Activated CD8-positive, alpha-beta memory T cell treated with anti-CD3 and anti-CD28 coated beads, Interleukin-2, amount 50 U/mL, for 24 hours (primary cell): Measurements from ENCODE around the gene ZNF441.
"Not testable (repeated sequence)": the region's sequence is repeated elsewhere in the genome, so short reads cannot be mapped to it uniquely, and the experiment has no call there.

Experiments
- DNase-seq: peaks from one replicate; pipeline ENCODE4 v3.0.0-alpha.2; 2020; ENCODE audit errors: extremely low read depth

Gene ZNF441

DNA sequence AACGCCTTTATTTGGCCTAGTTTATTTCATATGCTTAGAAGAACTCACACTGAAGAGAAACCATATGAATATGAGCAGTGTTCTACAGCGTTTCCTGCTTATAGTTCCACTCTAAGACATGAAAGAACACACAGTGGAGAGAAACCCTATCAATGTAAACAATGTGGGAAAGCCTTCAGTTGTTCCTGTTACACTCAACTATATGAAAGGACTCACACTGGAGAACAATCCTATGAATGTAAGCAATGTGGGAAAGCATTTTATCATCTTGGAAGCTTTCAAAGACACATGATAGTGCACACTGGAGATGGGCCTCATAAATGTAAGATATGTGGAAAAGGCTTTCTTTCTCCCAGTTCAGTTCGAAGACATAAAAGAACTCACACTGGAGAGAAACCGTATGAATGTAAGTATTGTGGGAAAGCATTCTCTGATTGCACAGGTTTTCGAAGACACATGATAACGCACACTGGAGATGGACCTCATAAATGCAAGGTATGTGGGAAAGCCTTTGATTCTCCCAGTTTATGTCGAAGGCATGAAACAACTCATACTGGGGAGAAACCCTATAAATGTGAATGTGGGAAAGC is 13.7 kb downstream of the ZNF441 start:
- no peak for DNase-seq

DNA sequence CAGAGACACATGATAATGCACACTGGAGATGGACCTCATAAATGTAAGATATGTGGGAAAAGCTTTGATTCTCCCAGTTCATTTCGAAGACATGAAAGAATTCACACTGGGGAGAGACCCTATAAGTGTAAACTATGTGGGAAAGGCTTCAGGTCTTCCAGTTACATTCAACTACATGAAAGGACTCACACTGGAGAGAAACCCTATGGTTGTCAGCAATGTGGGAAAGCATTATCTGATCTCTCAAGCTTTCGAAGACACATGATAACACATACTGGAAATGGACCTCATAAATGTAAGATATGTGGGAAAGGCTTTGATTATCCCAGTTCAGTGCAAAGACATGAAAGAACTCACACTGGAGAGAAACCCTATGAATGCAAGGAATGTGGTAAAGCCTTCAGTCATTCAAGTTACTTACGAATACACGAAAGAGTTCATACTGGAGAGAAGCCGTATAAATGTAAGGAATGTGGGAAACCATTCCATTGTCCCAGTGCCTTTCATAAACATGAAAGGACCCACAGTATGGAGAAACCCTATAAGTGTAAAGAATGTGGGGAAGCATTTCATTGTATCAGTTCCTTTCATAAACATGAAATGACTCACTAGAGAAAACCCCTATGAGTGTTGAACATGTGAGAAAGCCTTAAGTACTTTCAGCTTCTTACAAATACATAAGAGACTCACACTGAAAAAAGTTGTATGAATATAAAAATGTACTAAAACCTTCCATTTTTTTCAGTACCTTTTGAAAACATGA is 14.7 kb downstream of the ZNF441 start:
- DNase-seq, result no peak

DNA sequence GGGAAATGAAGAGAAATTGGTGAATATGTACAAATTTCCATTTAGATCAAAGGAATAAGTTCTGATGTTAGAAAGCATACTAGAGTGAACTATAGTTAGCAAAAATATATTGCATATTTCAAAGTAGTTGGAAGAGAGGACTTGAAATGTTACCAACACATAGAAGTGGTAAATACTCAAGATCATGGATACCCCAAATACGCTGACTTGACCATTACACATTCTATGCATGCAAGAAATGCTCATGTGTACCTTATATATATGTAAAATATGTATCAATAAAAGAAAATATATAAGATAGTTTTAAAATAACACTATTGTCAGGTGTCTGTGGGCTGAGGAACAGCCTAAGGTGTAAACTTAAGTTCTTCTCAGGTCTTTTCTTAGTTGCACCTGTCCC is 17.0 kb downstream of the ZNF441 start:
- DNase-seq, result no peak

DNA sequence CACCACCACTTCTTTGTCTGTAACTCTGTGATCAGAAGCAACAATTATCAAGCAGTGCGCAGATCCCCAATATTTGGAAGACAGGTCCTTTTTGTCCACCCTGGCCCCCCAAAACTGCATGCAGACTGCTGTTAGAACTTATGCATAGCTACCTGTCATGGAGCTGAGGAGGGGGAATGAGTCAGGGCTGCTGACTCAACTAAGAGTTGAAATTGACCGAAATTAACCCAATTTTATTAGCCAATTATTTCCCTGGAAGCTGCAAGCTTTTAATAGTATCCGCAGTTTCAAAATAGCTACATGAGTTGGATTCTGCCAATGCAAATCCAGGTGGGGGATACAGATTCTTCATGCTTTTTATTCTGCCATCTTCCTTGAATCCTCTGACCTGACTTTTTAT is 17.6 kb downstream of the ZNF441 start:
- no peak for DNase-seq

DNA sequence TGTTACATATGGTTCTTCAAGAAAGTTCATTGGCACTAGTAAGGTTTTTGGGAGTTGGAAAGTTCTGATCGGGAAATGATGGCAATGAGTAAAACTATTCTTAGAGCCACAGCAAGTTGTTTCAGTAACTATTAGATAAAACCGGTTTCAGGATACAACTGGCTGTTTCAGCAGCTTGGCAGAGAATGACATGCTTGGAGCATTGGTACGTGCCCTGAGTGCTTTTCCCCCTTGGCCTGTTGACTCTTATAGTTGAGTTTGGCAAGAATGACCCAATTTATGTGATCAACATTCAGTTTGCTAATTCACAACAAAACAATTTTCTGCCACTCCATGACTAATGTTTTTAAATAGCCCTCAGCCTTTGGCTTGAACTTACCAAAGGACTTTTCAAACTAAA is 20.7 kb downstream of the ZNF441 start:
- no peak for DNase-seq

DNA sequence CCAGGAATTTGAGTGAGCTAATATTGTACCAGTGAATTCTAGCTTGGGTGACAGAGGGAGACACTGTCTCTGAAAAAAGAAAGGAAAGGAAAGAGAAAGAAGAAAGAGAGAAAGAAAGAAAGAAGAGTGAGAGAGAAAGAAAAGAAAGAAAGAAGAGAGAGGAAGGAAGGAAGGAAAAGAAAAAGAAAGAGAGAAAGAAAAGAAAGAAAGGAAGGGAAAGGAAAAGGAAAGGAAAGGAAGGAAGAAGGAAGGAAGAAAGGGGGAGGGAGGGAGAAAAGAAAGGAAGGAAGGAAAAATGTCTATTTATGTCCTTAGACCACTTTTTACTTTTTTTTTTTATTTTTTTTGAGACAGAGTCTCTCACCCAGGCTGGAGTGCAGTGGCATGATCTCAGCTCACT is 26.1 kb downstream of the ZNF441 start:
- no peak for DNase-seq

DNA sequence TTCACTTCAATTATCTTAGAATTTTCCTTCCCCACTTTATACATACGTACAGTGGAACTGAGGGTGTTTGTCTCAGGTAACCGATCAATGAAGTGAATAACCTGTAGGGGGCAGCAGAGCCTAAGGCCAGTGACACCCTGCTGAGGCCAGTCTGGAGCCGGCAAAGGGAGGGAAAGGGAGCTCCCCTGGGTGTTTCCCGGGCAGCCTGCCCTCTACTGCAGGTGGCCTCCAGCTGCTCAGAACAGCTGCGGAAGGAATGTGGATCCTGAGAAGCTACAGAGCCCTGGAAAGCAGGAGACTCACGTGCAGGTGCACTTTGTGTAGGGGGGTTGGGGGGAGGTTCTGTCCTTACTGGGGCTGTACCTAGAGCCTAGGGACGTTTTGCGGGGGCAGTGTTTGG is 30.7 kb downstream of the ZNF441 start:
- DNase-seq, result no peak

DNA sequence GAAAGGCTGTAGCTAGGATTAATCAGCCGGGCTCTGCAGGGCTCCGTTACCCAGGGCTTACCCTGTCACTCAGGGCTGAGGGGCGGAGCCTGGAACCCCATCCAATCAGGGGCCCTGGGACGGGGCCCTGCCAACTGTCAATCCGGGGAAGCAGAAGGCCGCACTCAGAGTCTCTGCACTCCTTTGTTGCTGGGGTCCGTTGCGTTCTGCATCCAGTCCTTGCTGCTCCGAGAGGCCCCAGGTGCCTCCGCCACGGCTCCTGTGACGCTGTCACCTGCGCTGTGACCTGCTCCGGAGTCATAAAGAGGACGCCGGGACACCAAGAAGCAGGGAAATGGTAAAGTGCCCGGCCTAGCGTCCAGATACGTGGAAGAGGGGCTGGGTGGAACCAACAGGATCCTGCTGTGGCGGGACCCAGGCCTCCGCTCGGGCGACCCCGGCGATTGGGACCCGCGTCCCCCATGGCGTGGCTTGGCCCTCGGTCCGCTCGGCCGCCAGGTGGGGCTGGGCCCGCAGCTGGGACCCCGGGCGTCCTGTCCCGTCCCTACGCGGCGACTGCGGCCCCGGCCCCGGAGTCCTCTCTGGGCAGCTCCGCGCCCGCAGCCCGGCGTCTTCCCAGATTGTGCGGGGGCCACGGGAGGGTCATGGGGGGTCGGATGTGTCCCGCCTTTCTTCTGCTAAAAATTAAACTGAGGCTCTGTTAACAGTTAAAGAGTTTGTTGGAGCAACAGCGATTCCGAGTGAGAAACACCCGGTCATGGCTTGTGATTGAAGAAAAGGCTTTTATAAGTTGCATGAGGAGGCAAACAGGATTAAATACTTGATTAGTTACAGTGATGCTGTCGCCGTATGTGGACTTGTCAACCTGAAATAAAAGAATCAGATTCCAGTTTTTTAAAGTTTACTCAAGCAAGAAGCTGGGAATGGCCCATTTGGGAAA is 31.9 kb downstream of the ZNF441 start, which contains the start of gene ZNF491:
ZNF491 (plus strand) TSS at position 133 of the 940 bp plus-strand sequence. CDS start 7,431 bp downstream, outside the sequence.
- peak; percentile 67 for DNase-seq

DNA sequence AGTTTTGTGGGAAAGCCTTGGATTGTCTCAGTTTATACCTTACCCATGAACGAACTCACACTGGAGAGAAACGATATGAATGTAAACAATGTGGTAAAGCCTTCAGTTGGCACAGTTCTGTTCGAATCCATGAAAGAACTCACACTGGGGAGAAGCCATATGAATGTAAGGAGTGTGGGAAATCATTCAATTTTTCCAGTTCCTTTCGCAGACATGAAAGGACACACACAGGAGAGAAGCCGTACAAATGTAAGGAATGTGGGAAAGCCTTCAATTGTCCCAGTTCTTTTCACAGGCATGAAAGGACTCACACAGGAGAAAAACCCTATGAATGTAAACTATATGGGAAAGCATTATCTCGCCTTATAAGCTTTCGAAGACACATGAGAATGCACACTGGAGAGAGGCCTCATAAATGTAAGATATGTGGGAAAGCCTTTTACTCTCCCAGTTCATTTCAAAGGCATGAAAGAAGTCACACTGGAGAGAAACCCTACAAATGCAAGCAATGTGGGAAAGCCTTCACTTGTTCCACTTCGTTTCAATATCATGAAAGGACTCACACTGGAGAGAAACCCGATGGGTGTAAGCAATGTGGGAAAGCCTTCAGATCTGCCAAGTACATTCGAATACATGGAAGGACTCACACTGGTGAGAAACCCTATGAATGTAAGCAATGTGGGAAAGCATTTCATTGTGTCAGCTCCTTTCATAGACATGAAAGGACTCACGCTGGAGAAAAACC is 39.7 kb downstream of the ZNF441 start:
- DNase-seq, result no peak

DNA sequence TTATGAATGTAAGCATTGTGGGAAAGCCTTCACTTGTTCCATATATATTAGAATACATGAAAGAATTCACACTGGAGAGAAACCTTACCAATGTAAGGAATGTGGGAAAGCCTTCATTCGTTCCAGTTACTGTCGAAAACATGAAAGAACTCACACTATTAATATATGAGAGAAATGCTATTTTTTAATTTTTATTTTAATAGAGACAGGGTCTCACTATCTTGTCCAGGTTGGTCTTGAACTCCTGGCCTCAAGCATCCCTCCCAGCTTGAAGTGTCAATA is 40.2 kb downstream of the ZNF441 start:
- no peak for DNase-seq

DNA sequence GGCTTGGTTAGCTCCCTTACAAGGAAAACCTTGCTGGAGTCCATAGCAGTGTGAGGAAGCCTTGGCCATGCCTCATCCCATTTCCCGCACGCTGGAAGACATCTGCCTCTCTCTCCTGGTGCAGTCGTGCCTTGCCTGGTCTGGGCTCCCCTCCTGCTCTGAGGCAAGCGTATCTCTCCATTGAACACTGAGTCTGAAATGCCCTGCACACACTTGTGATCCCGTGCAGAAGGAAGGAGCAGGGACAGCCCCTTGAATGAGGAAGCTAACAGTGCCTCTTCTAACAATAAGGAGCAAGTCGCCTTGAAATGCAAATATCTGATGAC is 46.9 kb downstream of the ZNF441 start:
- no peak for DNase-seq

DNA sequence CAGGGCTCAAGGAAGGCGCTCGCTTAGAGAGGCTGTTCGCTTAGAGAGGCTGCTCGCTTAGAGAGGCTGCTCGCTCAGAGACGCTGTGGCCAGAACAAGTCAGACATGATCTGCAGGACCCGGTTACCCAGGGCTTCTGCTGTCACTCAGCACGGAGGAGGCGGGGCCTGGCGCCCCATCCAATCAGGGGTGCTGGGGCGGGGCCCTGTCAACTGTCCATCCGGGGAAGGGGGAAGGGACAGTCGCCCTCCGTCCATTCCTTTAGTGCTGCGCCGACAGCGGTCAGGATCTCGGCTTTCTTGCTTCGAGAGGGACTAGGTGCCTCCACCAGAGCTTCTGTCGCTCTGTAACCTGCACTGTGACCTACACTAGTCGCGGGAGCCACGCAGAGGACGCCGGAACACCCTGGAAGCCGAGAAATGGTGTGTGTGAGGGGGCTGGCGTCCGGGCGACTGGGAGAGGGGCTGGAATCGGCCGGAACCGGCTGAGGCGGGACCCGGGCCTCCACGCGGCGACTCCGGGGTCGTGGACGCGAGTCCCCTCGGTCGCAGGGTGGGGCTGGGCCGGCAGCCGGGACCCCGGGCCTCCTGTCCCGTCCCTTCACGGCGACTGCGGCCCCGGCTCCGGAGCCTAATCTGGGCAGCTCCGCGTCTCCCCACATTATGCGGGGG is 47.4 kb downstream of the ZNF441 start, which contains the start of gene ZNF440:
ZNF440 (plus strand) TSS at position 245 of the 671 bp plus-strand sequence; CDS start at position 420, 175 bp downstream.
- peak; percentile 73 for DNase-seq

DNA sequence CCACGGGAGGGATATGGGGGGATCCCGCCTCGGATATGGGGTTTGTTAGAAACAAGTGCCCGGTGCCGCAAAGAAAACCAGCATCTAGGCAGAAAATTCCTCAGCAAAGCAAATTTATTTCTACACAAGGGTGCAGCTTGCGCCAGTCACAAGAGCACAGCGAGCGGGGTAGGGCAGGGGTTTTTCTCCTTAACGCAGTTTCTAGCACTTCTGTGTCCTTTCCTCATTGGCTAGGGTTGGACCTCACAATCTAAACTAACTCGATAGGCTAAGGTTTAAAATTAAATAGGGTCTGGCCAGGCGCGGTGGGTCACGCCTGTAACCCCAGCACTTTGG is 47.9 kb downstream of the ZNF441 start:
- no peak for DNase-seq

DNA sequence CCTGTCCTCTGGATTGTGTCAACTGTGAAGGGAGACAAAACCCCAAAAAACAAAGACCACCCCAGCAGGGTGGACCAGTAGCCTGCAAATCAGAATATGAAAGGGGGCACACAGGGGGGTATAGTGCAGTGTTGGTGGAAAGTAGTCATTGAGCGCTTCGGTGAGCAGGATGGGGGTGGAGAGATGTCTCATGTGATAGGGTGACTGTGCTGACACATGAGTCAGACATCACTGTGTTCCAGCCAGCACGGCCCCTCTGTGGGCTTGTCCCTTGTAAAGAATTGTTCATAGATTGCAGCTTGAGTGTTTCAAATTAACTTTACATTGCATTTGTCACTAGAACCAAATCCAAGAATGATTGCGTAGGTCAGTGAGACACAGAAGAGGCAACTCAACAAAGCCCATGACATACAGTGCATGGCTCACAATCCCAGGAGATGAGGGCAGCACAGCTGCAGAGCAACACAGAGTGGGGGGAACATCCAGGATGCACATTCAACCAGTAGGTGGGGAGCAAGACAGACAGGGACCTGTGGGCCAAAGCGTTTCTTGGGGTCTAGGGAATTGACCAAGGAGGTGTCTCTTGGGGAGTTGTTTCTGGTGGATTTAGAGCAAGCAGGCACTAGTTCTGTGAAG is 54.8 kb downstream of the ZNF441 start:
- DNase-seq, result no peak

DNA sequence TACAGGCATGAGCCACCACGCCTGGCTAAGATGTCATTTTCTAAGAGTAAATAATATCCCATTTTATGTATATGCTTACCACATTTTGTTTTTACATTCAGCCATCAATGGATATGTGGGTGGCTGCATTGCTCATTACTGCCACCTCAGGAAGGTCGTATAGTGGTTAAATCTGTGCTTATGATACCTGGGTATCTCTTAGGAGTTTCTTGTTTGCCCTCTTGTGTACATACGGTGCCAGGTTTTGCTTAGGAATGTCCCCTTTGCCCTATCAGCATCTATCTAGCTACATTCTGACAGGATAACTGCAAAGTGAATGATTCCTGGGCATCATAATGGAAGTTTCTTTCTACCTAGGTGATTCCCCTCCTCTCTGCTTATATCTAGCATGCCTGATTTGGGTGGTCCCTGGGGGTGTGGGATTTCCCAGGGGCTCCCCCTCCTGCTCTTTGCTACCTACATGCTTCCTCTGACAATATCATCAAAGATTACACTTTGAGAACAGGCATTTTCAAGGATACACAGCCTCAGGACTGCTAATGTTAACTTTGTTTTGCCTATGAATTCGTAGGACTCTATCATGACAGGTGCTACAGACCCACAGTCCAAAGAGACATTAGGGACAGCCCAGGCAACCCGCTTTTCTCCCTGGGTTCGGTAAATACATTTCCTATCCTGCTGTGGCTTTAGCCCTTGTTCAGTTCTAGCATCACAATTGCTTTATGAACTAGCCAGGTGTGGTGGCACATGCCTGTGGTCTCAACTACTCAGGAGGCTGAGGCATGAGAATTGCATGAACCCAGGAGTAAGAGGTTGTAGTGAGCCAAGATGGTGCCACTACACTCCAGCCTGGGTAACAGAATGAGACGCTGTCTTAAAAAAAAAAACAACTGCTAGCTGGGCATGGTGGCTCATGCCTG is 62.4 kb downstream of the ZNF441 start:
- not testable (repeated sequence) for DNase-seq

DNA sequence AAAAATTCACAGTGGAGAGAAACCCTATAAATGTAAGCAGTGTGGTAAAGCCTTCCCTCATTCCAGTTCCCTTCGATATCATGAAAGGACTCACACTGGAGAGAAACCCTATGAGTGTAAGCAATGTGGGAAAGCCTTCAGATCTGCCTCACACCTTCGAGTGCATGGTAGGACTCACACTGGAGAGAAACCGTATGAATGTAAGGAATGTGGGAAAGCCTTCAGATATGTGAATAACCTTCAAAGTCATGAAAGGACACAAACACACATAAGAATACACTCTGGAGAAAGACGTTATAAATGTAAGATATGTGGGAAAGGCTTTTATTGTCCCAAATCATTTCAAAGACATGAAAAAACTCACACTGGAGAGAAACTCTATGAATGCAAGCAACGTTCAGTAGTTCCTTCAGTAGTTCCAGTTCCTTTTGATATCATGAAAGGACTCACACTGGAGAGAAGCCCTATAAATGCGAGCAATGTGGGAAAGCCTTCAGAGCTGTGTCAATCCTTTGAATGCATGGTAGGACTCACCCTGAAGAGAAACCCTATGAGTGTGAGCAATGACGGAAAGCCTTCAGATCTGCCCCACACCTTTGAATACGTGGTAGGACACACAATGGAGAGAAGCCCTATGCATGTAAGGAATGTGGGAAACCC is 65.6 kb downstream of the ZNF441 start:
- no peak for DNase-seq

DNA sequence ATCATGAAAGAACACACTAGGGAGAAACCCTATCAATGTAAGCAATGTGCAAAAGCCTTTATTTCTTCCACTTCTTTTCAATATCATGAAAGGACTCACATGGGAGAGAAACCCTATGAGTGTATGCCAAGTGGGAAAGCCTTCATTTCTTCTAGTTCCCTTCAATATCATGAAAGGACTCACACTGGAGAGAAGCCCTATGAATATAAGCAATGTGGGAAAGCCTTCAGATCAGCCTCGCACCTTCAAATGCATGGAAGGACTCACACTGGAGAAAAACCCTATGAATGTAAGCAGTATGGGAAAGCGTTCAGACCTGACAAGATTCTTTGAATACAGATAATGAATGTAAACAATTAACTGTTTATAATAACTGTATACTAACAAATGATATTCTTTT is 66.7 kb downstream of the ZNF441 start:
- DNase-seq, result no peak
